HG03066 (cell line): ENCODE measurements around the gene CIDEB.

Source experiments
- ATAC-seq: cut with Tn5 transposase; IDR thresholded peaks from one replicate; pipeline ENCODE4 v1.9.1; 2021; ENCODE audit warnings: low read depth; ENCODE audit not compliant: unreplicated experiment

Gene CIDEB

GRCh38 chr14:24271134-24271833, 36.5 kb downstream of the CIDEB start, which contains the start of gene RABGGTA:
Gene RABGGTA (minus strand): TSS chr14:24271597. CDS start chr14:24271115, 482 bp downstream.
- peak; percentile 87 for ATAC-seq

GRCh38 chr14:24270537-24271133, 37.1 kb downstream of the CIDEB start:
- no peak for ATAC-seq

GRCh38 chr14:24269910-24270536, 37.8 kb downstream of the CIDEB start:
- no peak for ATAC-seq

GRCh38 chr14:24269368-24269767, 38.4 kb downstream of the CIDEB start:
- no peak for ATAC-seq

- ATAC-seq: no peak
These were observed 39.6 kb downstream of the CIDEB start for GRCh38 chr14:24268225-24268624.

GRCh38 chr14:24267516-24267915, 40.3 kb downstream of the CIDEB start:
- ATAC-seq: no peak

GRCh38 chr14:24266344-24267244, 41.2 kb downstream of the CIDEB start:
- ATAC-seq: no peak

- ATAC-seq: no peak
These were observed 43.5 kb downstream of the CIDEB start for GRCh38 chr14:24264298-24264697.

GRCh38 chr14:24263848-24264247, 43.9 kb downstream of the CIDEB start:
- ATAC-seq: no peak

- no peak for ATAC-seq
These were observed 44.7 kb downstream of the CIDEB start, which contains the start of gene TGM1 for GRCh38 chr14:24262821-24263733. Gene TGM1 (minus strand): TSS chr14:24263177. CDS start chr14:24262352, 825 bp downstream.

- ATAC-seq: no peak
These were observed 45.8 kb downstream of the CIDEB start for GRCh38 chr14:24261969-24262327.

GRCh38 chr14:24261256-24261968, 46.4 kb downstream of the CIDEB start:
- ATAC-seq: no peak

GRCh38 chr14:24260780-24261157, 47.0 kb downstream of the CIDEB start:
- no peak for ATAC-seq

- no peak for ATAC-seq
These were observed 47.6 kb downstream of the CIDEB start for GRCh38 chr14:24260026-24260779.

- no peak for ATAC-seq
These were observed 48.3 kb downstream of the CIDEB start for GRCh38 chr14:24259282-24260025.

GRCh38 chr14:24258548-24259265, 49.1 kb downstream of the CIDEB start:
- no peak for ATAC-seq

GRCh38 chr14:24258119-24258518, 49.7 kb downstream of the CIDEB start:
- ATAC-seq: no peak
